Erythroblast (primary cell): ENCODE results near the gene SNAPC2.

Experiments
- GATA1 ChIP-seq: IDR thresholded peaks from 2 replicates; pipeline ENCODE4 v1.6.1; 2011; ENCODE audit warnings: low read depth, mild to moderate bottlenecking, control low read depth, low read length, moderate library complexity
- POLR2A ChIP-seq: IDR thresholded peaks from 2 replicates; pipeline ENCODE4 v1.6.1; 2011; ENCODE audit warnings: mild to moderate bottlenecking, low read length

DNA sequence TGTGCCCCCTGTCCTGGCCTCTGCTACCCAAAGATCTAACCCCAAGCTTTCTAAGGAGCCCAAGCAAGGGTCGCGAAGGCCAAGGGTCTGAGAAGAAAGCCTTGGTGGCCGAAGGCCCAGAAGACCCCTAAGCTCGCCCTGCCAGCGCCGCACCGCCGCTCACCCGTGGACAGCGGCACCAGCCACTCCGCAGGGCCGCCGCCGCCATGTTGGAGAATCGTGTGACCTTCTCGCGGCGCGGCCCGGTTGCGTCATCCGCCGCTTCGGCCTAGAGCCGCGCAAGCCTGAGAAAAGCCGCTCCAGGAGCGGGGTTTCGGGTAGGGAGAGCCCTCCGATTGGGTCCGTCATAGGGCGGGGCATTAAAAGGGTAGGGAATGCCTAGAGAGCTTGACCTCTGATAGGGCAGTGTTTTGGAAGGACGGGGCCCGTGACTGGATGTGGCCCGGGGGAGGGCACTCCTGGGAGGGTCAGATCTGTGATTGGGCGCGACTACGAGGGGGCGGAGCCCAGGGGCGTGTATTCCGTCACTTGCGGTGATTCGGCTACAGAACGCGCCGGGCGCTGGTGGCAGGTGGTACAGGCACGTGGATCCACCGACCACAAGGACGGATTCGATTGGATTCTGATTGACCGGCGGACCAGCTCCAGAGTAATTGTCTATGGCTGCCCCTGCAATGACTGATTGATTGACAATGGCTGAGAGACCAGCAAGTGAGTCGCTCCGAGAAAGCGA lies 23.5 kb downstream of the SNAPC2 start, which contains the start of gene TIMM44:
- TF ChIP-seq POLR2A = peak; percentile 92
- no peak for TF ChIP-seq GATA1
